22Rv1 (cell line): ENCODE measurements around the gene HORMAD2.

Experiments used
- H3K27ac ChIP-seq: fragments of 450-650 bp; 2 replicates; pipeline ENCODE4 v1.5.1; 2017
- ZFX ChIP-seq: fragments of 450-650 bp; IDR thresholded peaks from 2 replicates; pipeline ENCODE4 v1.6.1; 2017; ENCODE audit warnings: antibody characterized with exemption, borderline replicate concordance
- TF ChIP-seq, protein P1 (sequence below): fragments of 450-650 bp; IDR thresholded peaks from 2 replicates; pipeline ENCODE4 v1.5.1; 2017; ENCODE audit warnings: mild to moderate bottlenecking

Gene HORMAD2

DNA sequence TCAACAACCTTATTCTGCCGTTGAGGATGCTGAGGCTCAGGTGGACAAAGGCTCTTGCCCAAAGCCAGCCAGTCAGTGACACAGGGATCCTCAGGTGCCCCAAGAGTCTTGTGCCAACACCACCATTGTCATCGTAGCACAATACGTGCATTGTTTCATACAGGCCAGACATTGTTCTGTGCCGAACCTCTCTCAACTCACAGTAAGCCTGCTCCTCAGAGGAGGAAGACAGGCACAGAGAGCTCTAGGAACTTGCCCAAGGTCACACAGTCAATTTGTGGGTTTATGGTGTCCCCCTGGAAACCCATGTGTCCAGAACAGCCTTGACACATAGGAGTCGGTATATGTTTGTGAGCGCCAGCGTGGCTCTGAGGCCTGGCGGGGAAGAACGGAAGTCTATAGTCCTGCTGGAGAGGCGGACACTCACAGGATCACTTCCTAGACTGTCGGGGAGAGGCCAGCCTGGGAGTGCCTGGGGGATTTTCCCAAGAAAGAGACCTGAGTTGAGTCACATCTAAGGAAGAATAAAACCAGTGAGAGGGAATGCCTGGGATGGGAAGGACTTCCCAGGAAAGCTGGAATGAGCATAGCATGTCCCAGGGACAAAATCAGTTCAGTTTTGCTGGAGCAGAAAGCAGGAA is 146.0 kb downstream of the HORMAD2 start:
- H3K27ac ChIP-seq = no peak overlapping the region
- TF ChIP-seq ZFX = no peak
- TF ChIP-seq, protein P1, sequence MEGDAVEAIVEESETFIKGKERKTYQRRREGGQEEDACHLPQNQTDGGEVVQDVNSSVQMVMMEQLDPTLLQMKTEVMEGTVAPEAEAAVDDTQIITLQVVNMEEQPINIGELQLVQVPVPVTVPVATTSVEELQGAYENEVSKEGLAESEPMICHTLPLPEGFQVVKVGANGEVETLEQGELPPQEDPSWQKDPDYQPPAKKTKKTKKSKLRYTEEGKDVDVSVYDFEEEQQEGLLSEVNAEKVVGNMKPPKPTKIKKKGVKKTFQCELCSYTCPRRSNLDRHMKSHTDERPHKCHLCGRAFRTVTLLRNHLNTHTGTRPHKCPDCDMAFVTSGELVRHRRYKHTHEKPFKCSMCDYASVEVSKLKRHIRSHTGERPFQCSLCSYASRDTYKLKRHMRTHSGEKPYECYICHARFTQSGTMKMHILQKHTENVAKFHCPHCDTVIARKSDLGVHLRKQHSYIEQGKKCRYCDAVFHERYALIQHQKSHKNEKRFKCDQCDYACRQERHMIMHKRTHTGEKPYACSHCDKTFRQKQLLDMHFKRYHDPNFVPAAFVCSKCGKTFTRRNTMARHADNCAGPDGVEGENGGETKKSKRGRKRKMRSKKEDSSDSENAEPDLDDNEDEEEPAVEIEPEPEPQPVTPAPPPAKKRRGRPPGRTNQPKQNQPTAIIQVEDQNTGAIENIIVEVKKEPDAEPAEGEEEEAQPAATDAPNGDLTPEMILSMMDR = no peak
